ENCODE data around the gene RARRES1.
"Not testable (repeated sequence)": the region's sequence is repeated elsewhere in the genome, so short reads cannot be mapped to it uniquely, and the experiment has no call there.

The RARRES1 gene

GRCh38 chr3:158731486-158731885 is 771 bp downstream of the RARRES1 start:
- no peak for DNase-seq

- no peak for DNase-seq
These were observed 3.4 kb downstream of the RARRES1 start for GRCh38 chr3:158728851-158729250.

- DNase-seq, result no peak
These were observed 4.2 kb downstream of the RARRES1 start for GRCh38 chr3:158728061-158728377.

GRCh38 chr3:158727206-158728060 is 4.8 kb downstream of the RARRES1 start:
- peak; percentile 37 for DNase-seq

- no peak for DNase-seq
These were observed 6.8 kb downstream of the RARRES1 start for GRCh38 chr3:158725348-158726011.

GRCh38 chr3:158723991-158724390 is 8.3 kb downstream of the RARRES1 start:
- no peak for DNase-seq

- DNase-seq, result no peak
These were observed 10.1 kb downstream of the RARRES1 start for GRCh38 chr3:158722108-158722507.

GRCh38 chr3:158718490-158719170 is 13.6 kb downstream of the RARRES1 start:
- no peak for DNase-seq

GRCh38 chr3:158717576-158717975 is 14.7 kb downstream of the RARRES1 start:
- DNase-seq, result peak; percentile 21

- no peak for DNase-seq
These were observed 19.2 kb downstream of the RARRES1 start for GRCh38 chr3:158713094-158713499.

GRCh38 chr3:158712443-158712842 is 19.8 kb downstream of the RARRES1 start:
- DNase-seq, result no peak

GRCh38 chr3:158711886-158712285 is 20.4 kb downstream of the RARRES1 start:
- no peak for DNase-seq

GRCh38 chr3:158710601-158711000 is 21.7 kb downstream of the RARRES1 start:
- no peak for DNase-seq

GRCh38 chr3:158709666-158710083 is 22.6 kb downstream of the RARRES1 start:
- DNase-seq, result no peak

GRCh38 chr3:158703566-158703965 is 28.7 kb downstream of the RARRES1 start:
- no peak for DNase-seq

GRCh38 chr3:158702815-158703481 is 29.3 kb downstream of the RARRES1 start:
- DNase-seq, result no peak

GRCh38 chr3:158701420-158702065 is 30.7 kb downstream of the RARRES1 start:
- no peak for DNase-seq

- peak; percentile 86 for DNase-seq
These were observed 31.7 kb downstream of the RARRES1 start for GRCh38 chr3:158700559-158700958.

GRCh38 chr3:158696618-158697017 is 35.6 kb downstream of the RARRES1 start:
- DNase-seq, result no peak

GRCh38 chr3:158693866-158694456 is 38.3 kb downstream of the RARRES1 start:
- not testable (repeated sequence) for DNase-seq

- no peak for DNase-seq
These were observed 47.1 kb downstream of the RARRES1 start for GRCh38 chr3:158685159-158685558.

GRCh38 chr3:158683230-158683962 is 48.9 kb downstream of the RARRES1 start:
- no peak for DNase-seq
